Progenitor cell of endocrine pancreas (in vitro differentiated cells): ENCODE measurements around the gene COMT. TPM values are rescaled to one million over a fixed set of nuclear protein-coding genes. Genes with fewer than 3 reads are reported as not detected.

Experiments used
- DNase-seq: peaks from one replicate; pipeline ENCODE4 v3.0.0; 2021; ENCODE audit warnings: low spot score; ENCODE audit not compliant: unreplicated experiment
- H3K27ac Mint-ChIP-seq: 2 replicates; pipeline ENCODE4 v1.8.0; 2021; ENCODE audit warnings: mild to moderate bottlenecking, moderate library complexity, mixed read lengths
- H3K27me3 Mint-ChIP-seq: 2 replicates; pipeline ENCODE4 v1.8.0; 2021; ENCODE audit warnings: mixed read lengths
- H3K36me3 Mint-ChIP-seq: 2 replicates; pipeline ENCODE4 v1.8.0; 2022; ENCODE audit warnings: mixed read lengths; ENCODE audit not compliant: insufficient read depth
- H3K4me1 Mint-ChIP-seq: 2 replicates; pipeline ENCODE4 v1.8.0; 2021; ENCODE audit warnings: low read depth, mixed read lengths
- H3K4me3 Mint-ChIP-seq: 2 replicates; pipeline ENCODE4 v1.8.0; 2021; ENCODE audit warnings: low read depth, mild to moderate bottlenecking, moderate library complexity, mixed read lengths
- H3K9me3 Mint-ChIP-seq: 2 replicates; pipeline ENCODE4 v1.8.0; 2021; ENCODE audit warnings: low read depth, mixed read lengths
- CTCF ChIP-seq: fragments of 200-600 bp; sonication (generic); IDR thresholded peaks from one replicate; pipeline ENCODE4 v1.5.0; 2021; ENCODE audit warnings: antibody characterized with exemption, mild to moderate bottlenecking; ENCODE audit not compliant: unreplicated experiment
- total RNA-seq: library from RNA; stranded (reverse); gene quantifications from 2 replicates; pipeline ENCODE4 v1.2.1, GENCODE V29; 2021

Gene COMT
- total RNA-seq, 1 donor from 2014 or later, result 48.7 TPM

- Mint-ChIP-seq H3K27ac (no peak overlapping the region), H3K4me1 (peaks cover 20% of the 10 kb centered on the region), H3K36me3 (peaks cover 12% of the 10 kb centered on the region), H3K27me3 (no peaks in the 10 kb centered on the region), H3K9me3 (peaks cover 19% of the 10 kb centered on the region), H3K4me3 (no peak overlapping the region)
- no peak for TF ChIP-seq CTCF
- no peak for DNase-seq
Measured at GRCh38 chr22:20002128-20002527, 60.6 kb downstream of the COMT start.

- no peak for DNase-seq
- no peak for TF ChIP-seq CTCF
- peak overlapping the region; percentile 21 for H3K27ac Mint-ChIP-seq
- no peak overlapping the region for H3K4me3 Mint-ChIP-seq
- peaks cover 12% of the 10 kb centered on the region for H3K36me3 Mint-ChIP-seq
- peaks cover 20% of the 10 kb centered on the region for H3K4me1 Mint-ChIP-seq
- peaks cover 2% of the 10 kb centered on the region for H3K27me3 Mint-ChIP-seq
- peaks cover 19% of the 10 kb centered on the region for H3K9me3 Mint-ChIP-seq
Measured at GRCh38 chr22:20002636-20003035, 61.1 kb downstream of the COMT start.

DNA sequence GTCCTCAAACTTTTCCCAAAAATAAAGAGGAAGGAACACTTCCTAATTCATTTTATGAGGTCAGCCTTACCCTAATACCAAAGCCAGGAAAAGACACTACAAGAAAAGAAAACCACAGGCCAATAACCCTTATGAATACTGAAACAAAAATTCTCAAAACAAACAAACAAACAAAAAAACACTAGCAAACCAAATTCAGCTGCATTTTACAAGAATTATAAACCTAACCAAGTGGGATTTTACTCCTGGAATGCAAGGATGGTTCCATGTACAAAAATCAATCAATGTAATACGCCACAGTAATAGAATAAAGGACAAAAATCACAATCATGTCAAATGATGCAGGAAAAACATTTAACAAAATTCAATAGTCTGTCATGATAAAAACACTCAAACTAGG, 61.7 kb downstream of the COMT start:
- TF ChIP-seq CTCF, result no peak
- Mint-ChIP-seq H3K4me1 (peaks cover 20% of the 10 kb centered on the region), H3K4me3 (no peak overlapping the region), H3K27ac (no peak overlapping the region), H3K36me3 (peaks cover 12% of the 10 kb centered on the region), H3K27me3 (peaks cover 6% of the 10 kb centered on the region), H3K9me3 (peaks cover 19% of the 10 kb centered on the region)
- no peak for DNase-seq

- Mint-ChIP-seq H3K4me3 (no peak overlapping the region), H3K27me3 (peaks cover 9% of the 10 kb centered on the region), H3K4me1 (peaks cover 13% of the 10 kb centered on the region), H3K9me3 (peaks cover 19% of the 10 kb centered on the region), H3K36me3 (peaks cover 12% of the 10 kb centered on the region), H3K27ac (no peak overlapping the region)
- no peak for DNase-seq
- no peak for TF ChIP-seq CTCF
Measured at GRCh38 chr22:20004464-20004863, 62.9 kb downstream of the COMT start.

GRCh38 chr22:20008221-20008995, 66.8 kb downstream of the COMT start:
- no peak for TF ChIP-seq CTCF
- Mint-ChIP-seq H3K27me3 (peaks cover 9% of the 10 kb centered on the region), H3K27ac (no peak overlapping the region), H3K4me3 (no peak overlapping the region), H3K36me3 (peaks cover 11% of the 10 kb centered on the region), H3K4me1 (no peaks in the 10 kb centered on the region), H3K9me3 (peaks cover 13% of the 10 kb centered on the region)
- DNase-seq, result no peak
